ENCODE data around the gene RHBDD1.

GRCh38 chr2:226875438-226876225, 39.8 kb downstream of the RHBDD1 start:
- TF ChIP-seq POLR2A (IDR thresholded peaks at IDR 0.05; ENCODE audit: low read length): no peak
- TF ChIP-seq GATA1 (IDR thresholded peaks at IDR 0.05; ENCODE audit: low read depth, low read length): no peak

Data from erythroblast (primary cell).